GM12801 (cell line): ENCODE measurements around the gene SLC35G6.

Experiments used
- TF ChIP-seq, protein P1 (sequence below): IDR thresholded peaks from one replicate; pipeline ENCODE4 v1.5.1; 2011; ENCODE audit warnings: control low read depth; ENCODE audit not compliant: insufficient read length; ENCODE audit errors: extremely low read depth

SLC35G6 gene

GRCh38 chr17:7444682-7445618 is 36.3 kb upstream of the SLC35G6 start, which contains the start of gene CHRNB1:
TSS of gene CHRNB1 (plus strand) at chr17:7445061. CDS start at chr17:7445128, 67 bp downstream.
- TF ChIP-seq, protein P1, sequence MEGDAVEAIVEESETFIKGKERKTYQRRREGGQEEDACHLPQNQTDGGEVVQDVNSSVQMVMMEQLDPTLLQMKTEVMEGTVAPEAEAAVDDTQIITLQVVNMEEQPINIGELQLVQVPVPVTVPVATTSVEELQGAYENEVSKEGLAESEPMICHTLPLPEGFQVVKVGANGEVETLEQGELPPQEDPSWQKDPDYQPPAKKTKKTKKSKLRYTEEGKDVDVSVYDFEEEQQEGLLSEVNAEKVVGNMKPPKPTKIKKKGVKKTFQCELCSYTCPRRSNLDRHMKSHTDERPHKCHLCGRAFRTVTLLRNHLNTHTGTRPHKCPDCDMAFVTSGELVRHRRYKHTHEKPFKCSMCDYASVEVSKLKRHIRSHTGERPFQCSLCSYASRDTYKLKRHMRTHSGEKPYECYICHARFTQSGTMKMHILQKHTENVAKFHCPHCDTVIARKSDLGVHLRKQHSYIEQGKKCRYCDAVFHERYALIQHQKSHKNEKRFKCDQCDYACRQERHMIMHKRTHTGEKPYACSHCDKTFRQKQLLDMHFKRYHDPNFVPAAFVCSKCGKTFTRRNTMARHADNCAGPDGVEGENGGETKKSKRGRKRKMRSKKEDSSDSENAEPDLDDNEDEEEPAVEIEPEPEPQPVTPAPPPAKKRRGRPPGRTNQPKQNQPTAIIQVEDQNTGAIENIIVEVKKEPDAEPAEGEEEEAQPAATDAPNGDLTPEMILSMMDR = no peak

DNA sequence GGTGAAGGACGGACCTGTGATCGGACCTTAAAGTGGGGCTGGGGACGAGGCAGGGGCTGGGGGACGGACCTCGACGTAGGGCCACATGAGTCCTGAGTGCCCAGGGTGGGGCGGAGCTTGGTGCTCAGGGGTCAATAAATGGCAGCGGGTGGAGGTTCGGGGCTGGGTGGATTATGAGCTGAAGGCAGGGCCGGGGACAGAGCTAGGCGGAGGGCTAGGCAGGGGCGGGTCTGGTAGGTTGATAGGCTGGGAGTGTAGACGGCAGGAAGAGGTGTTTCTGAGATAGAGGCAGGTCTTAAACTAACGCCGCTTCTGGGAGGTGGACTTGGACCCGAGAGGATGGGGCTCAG is 35.7 kb upstream of the SLC35G6 start:
- TF ChIP-seq, protein P1 = no peak

GRCh38 chr17:7448461-7448860 is 32.8 kb upstream of the SLC35G6 start:
- TF ChIP-seq, protein P1 = no peak

- TF ChIP-seq, protein P1 = no peak
These were observed 21.2 kb upstream of the SLC35G6 start for GRCh38 chr17:7459961-7460545.

GRCh38 chr17:7460850-7461660 is 20.2 kb upstream of the SLC35G6 start:
- TF ChIP-seq, protein P1 = no peak

GRCh38 chr17:7462474-7463371 is 18.5 kb upstream of the SLC35G6 start:
- TF ChIP-seq, protein P1 = no peak
